ENCODE data around the gene ZIC5. TPM values are rescaled to one million over a fixed set of nuclear protein-coding genes. Genes with fewer than 3 reads are reported as not detected.

Gene ZIC5
- total RNA-seq, 1 donor, result not detected

GRCh38 chr13:99991013-99991827, 19.7 kb upstream of the ZIC5 start:
- no peak for DNase-seq (ENCODE audit: low read depth)
- no peak for TF ChIP-seq CTCF (IDR thresholded peaks at IDR 0.05; ENCODE audit: insufficient read depth, low read depth, low read length)
- H3K4me3 ChIP-seq (ENCODE audit: low read depth, low read length), result no peak overlapping the region

GRCh38 chr13:99990126-99990977, 18.8 kb upstream of the ZIC5 start:
- no peak for TF ChIP-seq CTCF (IDR thresholded peaks at IDR 0.05; ENCODE audit: insufficient read depth, low read depth, low read length)
- no peak overlapping the region for H3K4me3 ChIP-seq (ENCODE audit: low read depth, low read length)
- no peak for DNase-seq (ENCODE audit: low read depth)

GRCh38 chr13:99989276-99990125, 17.9 kb upstream of the ZIC5 start:
- no peak overlapping the region for H3K4me3 ChIP-seq (ENCODE audit: low read depth, low read length)
- no peak for DNase-seq (ENCODE audit: low read depth)
- no peak for TF ChIP-seq CTCF (IDR thresholded peaks at IDR 0.05; ENCODE audit: insufficient read depth, low read depth, low read length)

- no peak for DNase-seq (ENCODE audit: low read depth)
- no peak overlapping the region for H3K4me3 ChIP-seq (ENCODE audit: low read depth, low read length)
- TF ChIP-seq CTCF (IDR thresholded peaks at IDR 0.05; ENCODE audit: insufficient read depth, low read depth, low read length), result no peak
Observed at GRCh38 chr13:99988529-99989275, 17.1 kb upstream of the ZIC5 start.

GRCh38 chr13:99987154-99988019, 15.8 kb upstream of the ZIC5 start:
- no peak for DNase-seq (ENCODE audit: low read depth)
- no peak for TF ChIP-seq CTCF (IDR thresholded peaks at IDR 0.05; ENCODE audit: insufficient read depth, low read depth, low read length)
- H3K4me3 ChIP-seq (ENCODE audit: low read depth, low read length), result no peak overlapping the region
